DMS153 (cell line): Measurements from ENCODE around the gene FYCO1.
A peak's percentile ranks its signal among the peaks of the same experiment; 100 is the strongest.
"Not testable (repeated sequence)": the region's sequence is repeated elsewhere in the genome, so short reads cannot be mapped to it uniquely, and the experiment has no call there.

Source experiments
- DNase-seq: peaks from one replicate; lab custom pipeline; 2025; lab: John Stamatoyannopoulos, UW

The FYCO1 gene

GRCh38 chr3:46010519-46011113, 15.0 kb upstream of the FYCO1 start:
- no peak for DNase-seq

- DNase-seq = no peak
Observed at GRCh38 chr3:46008058-46008457, 12.4 kb upstream of the FYCO1 start.

DNA sequence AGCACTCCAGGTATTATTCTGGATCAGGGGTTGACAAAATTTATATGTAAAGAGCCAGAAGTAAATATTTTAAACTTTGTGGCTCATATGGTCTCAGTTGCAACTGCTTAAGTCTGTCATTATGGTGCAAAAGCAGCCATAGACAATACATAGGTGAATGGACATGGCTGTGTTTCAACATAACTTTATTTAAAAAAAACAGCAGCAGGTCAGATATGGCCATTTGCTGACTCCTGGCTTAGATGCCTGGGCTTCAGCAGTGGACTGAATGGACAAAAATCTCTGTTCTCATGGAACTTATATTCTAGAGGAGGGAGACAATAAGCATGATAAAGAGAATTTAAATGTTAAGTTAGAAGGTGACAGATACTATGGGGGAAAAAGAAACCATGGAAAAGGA, 11.7 kb upstream of the FYCO1 start:
- no peak for DNase-seq

GRCh38 chr3:46006238-46007032, 10.8 kb upstream of the FYCO1 start:
- DNase-seq = no peak

- DNase-seq = not testable (repeated sequence)
Observed at GRCh38 chr3:46003706-46004105, 8.1 kb upstream of the FYCO1 start.

DNA sequence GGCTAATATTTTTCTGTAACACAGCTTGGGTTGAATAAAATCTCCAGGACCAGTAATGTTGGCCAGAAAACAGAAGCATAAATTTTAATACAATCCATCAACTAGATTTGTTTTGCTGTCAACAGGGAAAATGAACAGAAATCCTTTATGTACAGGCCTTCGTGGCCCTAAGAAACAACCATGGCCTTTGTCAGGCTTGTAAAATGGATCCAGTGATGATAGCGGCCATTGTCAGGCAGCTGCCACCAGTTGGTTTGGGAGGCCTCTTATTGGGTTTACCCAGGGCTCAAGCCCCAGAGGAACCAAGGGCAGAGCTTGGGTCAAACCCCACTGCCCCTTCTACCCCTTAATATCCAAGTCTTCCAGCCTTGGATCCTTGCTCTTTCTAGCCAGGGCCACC, 5.6 kb upstream of the FYCO1 start:
- no peak for DNase-seq

- no peak for DNase-seq
Observed at GRCh38 chr3:45997942-45998341, 2.3 kb upstream of the FYCO1 start.

DNA sequence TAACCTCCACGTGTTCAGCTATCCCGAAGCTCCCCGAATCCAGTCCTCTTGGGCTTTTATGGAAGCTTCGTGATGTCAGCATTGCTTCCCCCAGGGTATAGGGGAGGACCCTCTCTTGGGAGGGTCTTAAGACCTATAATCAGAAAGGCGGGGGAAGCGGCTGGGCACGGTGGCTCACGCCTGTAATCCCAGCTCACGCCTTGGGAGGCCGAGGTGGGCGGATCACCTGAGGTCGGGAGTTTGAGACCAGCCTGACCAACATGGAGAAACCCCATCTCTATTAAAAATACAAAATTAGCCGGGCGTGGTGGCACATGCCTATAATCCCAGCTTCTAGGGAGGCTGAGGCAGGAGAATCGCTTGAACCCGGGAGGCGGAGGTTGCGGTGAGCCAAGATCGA, 1.9 kb upstream of the FYCO1 start:
- not testable (repeated sequence) for DNase-seq

GRCh38 chr3:45994419-45995235, 997 bp downstream of the FYCO1 start:
- no peak for DNase-seq

DNA sequence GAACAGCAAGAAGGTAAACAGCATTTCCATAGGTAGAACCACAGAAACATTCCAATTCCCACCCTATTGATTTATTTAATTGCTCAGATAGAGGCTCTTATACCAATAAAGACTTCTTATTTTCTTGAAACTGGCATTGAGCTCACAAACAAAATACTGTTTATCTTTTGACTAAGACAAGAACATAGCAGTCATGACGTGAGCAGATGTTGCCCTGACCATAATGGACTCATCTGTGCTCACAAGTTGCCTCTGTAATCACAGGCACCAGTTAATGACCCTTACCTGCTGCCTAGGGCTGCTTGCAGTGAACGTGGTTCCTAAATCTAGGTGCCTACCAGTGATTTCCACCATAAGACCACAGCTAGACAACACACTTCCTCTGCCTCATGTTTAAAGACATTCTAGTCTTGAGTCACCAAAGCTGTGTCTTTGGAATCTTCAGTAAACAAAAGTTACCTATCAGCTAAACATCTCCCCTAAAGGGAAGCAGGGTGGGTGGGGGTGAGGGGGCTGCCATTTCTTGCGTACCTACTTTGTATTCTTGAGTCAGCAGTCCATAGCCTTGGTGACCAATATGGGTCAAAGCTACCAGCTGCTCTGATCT, 2.1 kb downstream of the FYCO1 start:
- DNase-seq = no peak

- no peak for DNase-seq
Observed at GRCh38 chr3:45992821-45993221, 2.8 kb downstream of the FYCO1 start.

DNA sequence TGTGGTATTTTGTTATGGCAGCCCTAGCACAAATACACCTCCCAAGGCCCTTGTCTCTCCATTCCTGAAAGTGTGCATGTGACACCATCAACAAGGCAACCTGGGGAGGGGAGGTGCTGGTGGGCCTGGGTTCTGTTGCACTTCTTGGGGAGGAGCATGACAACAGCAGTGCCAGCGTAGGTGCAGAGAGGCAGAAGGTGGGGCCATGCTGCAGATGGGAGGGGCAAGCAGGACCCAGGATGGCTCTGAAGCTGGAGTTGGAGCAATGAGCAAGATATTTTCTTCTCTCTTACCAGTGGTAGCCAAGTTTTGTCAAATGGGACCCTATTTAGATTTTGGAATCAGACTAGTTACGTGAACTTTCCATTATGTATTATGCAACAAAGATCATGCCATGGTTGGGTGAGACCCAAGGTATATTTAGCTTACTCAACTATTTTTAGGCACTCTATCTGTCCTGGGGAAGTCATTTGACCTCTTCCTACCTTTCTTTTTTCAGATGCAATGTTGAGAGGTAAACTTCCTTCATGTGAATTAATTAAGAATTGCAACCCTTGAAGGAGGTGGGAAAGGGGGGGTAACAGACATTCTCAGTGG, 3.4 kb downstream of the FYCO1 start:
- no peak for DNase-seq

GRCh38 chr3:45991341-45991740, 4.3 kb downstream of the FYCO1 start:
- DNase-seq = no peak

DNA sequence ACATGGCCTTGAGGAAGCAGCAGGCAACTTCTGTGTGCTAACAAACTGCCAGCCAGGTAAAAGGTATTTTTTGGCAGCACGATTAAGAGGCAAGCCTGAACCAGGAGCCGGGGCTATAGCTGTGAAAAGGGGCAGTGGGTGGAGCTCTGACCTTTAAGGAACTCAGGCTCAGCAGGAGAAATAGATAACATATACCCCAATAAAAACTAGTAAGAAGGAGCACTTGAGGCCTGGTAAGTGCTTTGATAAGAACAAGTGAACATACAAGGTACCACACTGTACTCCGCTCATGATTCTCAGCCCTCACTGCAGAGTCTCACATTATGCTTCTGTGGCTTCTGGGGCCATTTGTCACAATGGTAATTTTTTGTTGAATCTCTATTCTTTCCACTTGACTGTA, 5.4 kb downstream of the FYCO1 start:
- no peak for DNase-seq

GRCh38 chr3:45988804-45989203, 6.8 kb downstream of the FYCO1 start:
- DNase-seq = no peak

DNA sequence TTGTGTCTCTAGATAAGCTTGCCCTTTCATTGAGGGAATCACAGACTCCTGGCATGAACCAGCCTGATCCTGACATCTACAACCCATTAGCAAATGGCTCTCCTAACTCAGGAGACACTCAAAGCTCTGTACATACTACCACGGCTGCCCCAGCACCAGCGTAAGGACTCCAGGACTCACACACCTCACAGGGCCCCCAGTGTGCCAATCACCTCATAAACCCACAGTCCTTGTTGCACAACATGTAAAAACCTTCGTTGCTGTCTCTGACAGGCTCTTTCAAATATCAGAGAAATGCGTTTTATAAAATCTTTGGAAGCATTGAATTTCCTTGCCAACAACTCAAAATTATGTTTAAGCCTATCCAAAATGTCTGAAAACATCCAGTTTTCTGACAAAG, 7.3 kb downstream of the FYCO1 start:
- DNase-seq = no peak

DNA sequence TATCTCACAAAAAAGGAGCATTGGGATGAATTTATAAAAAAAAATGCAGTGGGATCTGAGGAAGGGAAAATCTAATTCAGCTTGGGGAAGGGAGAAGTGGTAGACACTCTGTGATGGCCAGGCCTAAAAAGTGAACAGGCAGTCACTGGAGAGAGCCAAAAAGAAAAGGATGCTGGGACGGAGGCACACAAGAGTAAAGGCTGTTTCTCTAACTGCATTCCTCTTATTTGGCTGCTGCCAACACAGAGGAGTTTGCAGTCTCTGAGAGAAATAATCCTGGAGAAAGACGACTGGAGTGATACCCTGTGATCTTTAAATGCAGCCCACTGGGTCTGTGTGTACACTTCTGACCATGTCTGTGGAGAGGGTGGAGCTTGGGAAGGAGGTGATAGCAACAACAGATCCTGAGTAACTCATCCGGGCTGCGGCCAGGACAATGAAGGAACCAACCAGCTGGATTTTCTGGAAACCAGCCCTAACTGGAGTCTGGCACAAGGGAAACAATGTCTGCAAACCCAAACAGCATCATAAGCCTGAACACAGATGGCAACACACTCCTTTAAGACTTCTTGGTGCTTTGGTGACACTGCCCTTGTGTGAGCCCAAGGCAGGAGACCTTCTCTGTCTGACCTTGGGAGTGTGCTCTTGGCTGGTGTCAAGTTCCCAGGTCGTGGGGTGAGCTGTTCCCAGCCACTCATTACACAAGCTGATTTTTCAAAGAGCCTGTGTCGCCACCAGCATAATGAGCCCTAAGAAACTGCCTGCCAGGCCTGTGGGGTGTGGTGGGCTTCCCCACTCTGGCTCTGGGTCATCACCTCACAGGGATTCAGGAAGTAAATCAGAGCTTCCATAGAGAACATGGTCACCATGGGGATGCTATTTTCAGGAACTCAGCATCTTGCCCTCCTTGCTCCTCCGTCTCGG, 8.0 kb downstream of the FYCO1 start:
- DNase-seq = no peak

- peak; percentile 45 for DNase-seq
Observed at GRCh38 chr3:45986303-45986982, 9.2 kb downstream of the FYCO1 start.

DNA sequence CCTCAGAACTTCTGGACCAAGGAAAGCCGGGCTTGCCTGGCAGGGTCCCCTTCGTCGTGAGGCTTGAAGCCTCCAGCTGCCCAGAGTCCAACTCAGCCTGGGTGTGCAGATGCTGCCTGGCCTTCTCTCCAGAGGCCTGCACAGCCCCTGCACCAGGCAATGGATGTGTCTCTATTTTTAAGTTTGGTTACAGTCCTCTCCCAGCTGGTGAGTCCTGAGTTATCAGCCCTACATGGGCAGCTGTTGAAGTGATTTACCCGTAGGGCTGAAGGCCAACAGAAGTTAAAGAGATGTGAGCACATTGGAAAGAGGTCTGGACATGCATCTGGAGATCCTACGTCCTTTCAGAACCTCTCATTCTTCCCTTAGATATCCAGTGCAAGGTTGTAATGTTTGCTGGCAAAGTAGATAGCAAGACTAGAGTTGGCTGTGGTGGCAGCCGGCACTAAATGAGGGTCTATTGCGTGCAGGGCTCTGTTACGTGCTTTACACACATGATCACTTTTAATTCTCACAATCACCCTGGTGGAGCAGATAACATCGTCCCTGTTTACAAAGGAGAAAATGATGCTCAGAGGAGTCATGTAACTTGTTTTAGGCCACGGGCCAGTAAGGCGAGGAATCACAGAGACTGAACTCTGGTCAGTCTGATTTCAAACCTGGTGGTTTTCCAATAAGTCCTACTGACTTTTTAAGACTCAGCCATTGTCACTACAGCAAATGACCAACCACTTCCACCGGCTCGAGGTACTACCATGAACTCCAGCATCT, 9.9 kb downstream of the FYCO1 start:
- no peak for DNase-seq
